CD8-positive, alpha-beta memory T cell (primary cell): Measurements from ENCODE around the gene SPDYE16. TPM values are rescaled to one million over a fixed set of nuclear protein-coding genes. Genes with fewer than 3 reads are reported as not detected.
"Not testable (repeated sequence)": the region's sequence is repeated elsewhere in the genome, so short reads cannot be mapped to it uniquely, and the experiment has no call there.

Source experiments
- CTCF ChIA-PET: fragments of 350-600 bp; sonication (Branson Sonifier 250); formaldehyde crosslinking; loops from one replicate; lab custom pipeline; 2021; ENCODE audit warnings: antibody characterized with exemption; lab: Charles Lee
- POLR2A ChIA-PET: fragments of 350-600 bp; sonication (Branson Sonifier 250); formaldehyde crosslinking; loops from one replicate; lab custom pipeline; 2021; ENCODE audit warnings: antibody characterized with exemption; lab: Charles Lee
- DNase-seq, 5 donors: peaks; one replicate each; pipeline versions ENCODE4 v3.0.0 to v3.0.0-alpha.2; 2020 to 2022; ENCODE audit warnings: mixed read lengths in 1 of 5
- H3K27ac ChIP-seq: one replicate; pipeline ENCODE4 v1.7.0; 2013; ENCODE audit warnings: low read depth, mild to moderate bottlenecking, low read length, moderate library complexity
- H3K27me3 ChIP-seq: 2 replicates; pipeline ENCODE4 v1.7.0; 2013; ENCODE audit warnings: low read length, mild to moderate bottlenecking; ENCODE audit not compliant: insufficient read depth, poor library complexity, severe bottlenecking
- H3K36me3 ChIP-seq: 2 replicates; pipeline ENCODE4 v1.7.0; 2013; ENCODE audit warnings: mild to moderate bottlenecking, low read length, moderate library complexity; ENCODE audit not compliant: insufficient read depth
- H3K4me1 ChIP-seq: 2 replicates; pipeline ENCODE4 v1.7.0; 2013; ENCODE audit warnings: mild to moderate bottlenecking, low read length, moderate library complexity; ENCODE audit not compliant: insufficient read depth
- H3K4me3 ChIP-seq: 2 replicates; pipeline ENCODE4 v1.7.0; 2013; ENCODE audit warnings: mild to moderate bottlenecking, low read length
- H3K9me3 ChIP-seq: 2 replicates; pipeline ENCODE4 v1.7.0; 2013; ENCODE audit warnings: mild to moderate bottlenecking, low read length
- H3K27ac Mint-ChIP-seq, 8 donors: one replicate each; pipeline ENCODE4 v1.8.0; 2020 to 2021; ENCODE audit warnings: mixed read lengths in 8 of 8, mild to moderate bottlenecking in 6 of 8, inconsistent platforms in 3 of 8, moderate library complexity in 3 of 8
- H3K27me3 Mint-ChIP-seq, 2 donors: one replicate each; pipeline ENCODE4 v1.8.0; 2020 to 2021; ENCODE audit warnings: mixed read lengths in 2 of 2, mild to moderate bottlenecking in 1 of 2, moderate library complexity in 1 of 2
- H3K36me3 Mint-ChIP-seq, 3 donors: one replicate each; pipeline ENCODE4 v1.8.0; 2020 to 2021; ENCODE audit warnings: mixed read lengths in 3 of 3, inconsistent platforms in 1 of 3, mild to moderate bottlenecking in 1 of 3
- H3K4me1 Mint-ChIP-seq, 3 donors: one replicate each; pipeline ENCODE4 v1.8.0; 2020 to 2021; ENCODE audit warnings: mixed read lengths in 3 of 3, inconsistent platforms in 1 of 3, mild to moderate bottlenecking in 1 of 3
- H3K4me3 Mint-ChIP-seq, 7 donors: one replicate each; pipeline ENCODE4 v1.8.0; 2020 to 2021; ENCODE audit warnings: mixed read lengths in 7 of 7, mild to moderate bottlenecking in 6 of 7, moderate library complexity in 4 of 7, inconsistent platforms in 2 of 7
- H3K9me3 Mint-ChIP-seq, 5 donors: one replicate each; pipeline ENCODE4 v1.8.0; 2020 to 2022; ENCODE audit warnings: mixed read lengths in 5 of 5, mild to moderate bottlenecking in 3 of 5, moderate library complexity in 2 of 5, inconsistent platforms in 1 of 5
- polyA plus RNA-seq: library from polyadenylated mRNA; unstranded; fragments of 300-500 nt; fragmentation: Illumina TruSeq; gene quantifications from one replicate; pipeline ENCODE4 v1.2.3, GENCODE V29; 2021
- total RNA-seq, 2 experiments: library from RNA; stranded (reverse); gene quantifications; one replicate each; pipeline ENCODE4 v1.2.3, GENCODE V29; 2021

Gene SPDYE16
- total and polyA plus RNA-seq, 3 experiments from 2014 or later, result 0.13 to 0.42 (median 0.20) TPM

DNA sequence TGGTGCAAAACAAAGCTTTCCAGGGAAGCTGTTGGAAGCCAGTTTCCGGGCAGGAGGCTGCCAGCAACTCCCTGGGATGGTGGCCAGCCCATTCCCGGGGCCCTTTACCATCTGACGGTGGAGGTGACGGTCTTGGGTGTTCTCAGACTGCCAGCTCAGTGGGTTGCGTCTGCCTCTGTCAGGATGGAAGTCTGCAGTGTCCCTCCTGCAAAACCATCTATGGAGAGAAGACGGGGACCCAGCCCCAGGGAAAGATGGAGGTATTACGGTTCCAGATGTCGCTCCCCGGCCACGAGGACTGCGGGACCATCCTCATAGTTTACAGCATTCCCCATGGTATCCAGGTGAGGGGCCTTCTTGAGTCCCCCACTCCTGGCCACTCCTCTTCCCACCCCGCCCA, 39.9 kb downstream of the SPDYE16 start:
- H3K27me3 Mint-ChIP-seq, H3K36me3 ChIP-seq, H3K9me3 Mint-ChIP-seq, POLR2A ChIA-PET, H3K4me3 Mint-ChIP-seq, H3K27me3 ChIP-seq, CTCF ChIA-PET, H3K27ac Mint-ChIP-seq, H3K4me3 ChIP-seq, H3K4me1 Mint-ChIP-seq, DNase-seq, H3K4me1 ChIP-seq, H3K27ac ChIP-seq, H3K9me3 ChIP-seq: not testable (repeated sequence)
- peaks cover 0 to 36% (median 3%) of the 10 kb centered on the region in 3 donors for H3K36me3 Mint-ChIP-seq

DNA sequence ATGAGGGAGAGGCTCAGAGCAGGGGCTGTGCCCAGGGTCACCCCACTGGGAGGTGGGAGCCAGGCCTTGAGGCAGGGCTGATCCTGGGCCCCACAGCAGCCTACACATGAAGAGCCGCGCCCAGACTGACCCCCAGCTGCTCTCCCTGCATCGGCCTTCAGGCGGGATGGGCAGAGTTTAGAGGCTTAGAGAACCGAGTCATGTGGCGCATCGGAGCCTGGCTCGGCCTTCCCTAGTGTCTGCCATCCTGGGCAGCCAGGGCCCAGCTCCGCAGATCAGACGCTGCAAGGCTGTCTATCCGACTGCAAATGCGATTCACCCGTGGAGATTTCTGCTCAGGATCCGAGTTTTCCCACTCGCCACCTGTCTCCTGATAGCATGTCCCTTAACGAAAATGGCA, 40.3 kb downstream of the SPDYE16 start:
- H3K4me3 ChIP-seq, DNase-seq, H3K27me3 Mint-ChIP-seq, H3K4me1 ChIP-seq, H3K27me3 ChIP-seq, H3K27ac Mint-ChIP-seq, CTCF ChIA-PET, H3K9me3 ChIP-seq, H3K4me1 Mint-ChIP-seq, H3K36me3 ChIP-seq, H3K27ac ChIP-seq, POLR2A ChIA-PET, H3K4me3 Mint-ChIP-seq, H3K9me3 Mint-ChIP-seq: not testable (repeated sequence)
- peaks cover 0 to 36% (median 3%) of the 10 kb centered on the region in 3 donors for H3K36me3 Mint-ChIP-seq

DNA sequence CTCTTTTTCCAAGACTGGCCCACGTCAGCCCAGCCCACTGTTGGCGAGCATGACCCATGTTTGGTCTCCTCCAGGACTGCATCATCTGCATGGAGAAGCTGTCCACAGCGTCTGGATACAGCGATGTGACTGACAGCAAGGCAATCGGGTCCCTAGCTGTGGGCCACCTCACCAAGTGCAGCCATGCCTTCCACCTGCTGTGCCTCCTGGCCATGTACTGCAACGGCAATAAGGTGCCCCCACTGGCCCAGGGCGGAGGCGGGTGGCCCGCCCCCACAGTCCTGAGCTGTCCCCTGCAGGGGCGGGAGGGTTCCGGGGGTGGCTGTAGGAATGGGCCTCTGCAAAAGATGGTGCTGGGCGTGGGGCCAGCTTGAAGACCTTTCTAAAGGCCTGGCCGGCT, 40.9 kb downstream of the SPDYE16 start:
- H3K27me3 Mint-ChIP-seq, H3K9me3 Mint-ChIP-seq, H3K27ac ChIP-seq, H3K4me1 ChIP-seq, H3K4me3 Mint-ChIP-seq, H3K36me3 ChIP-seq, H3K4me1 Mint-ChIP-seq, H3K27ac Mint-ChIP-seq, H3K27me3 ChIP-seq, H3K9me3 ChIP-seq, CTCF ChIA-PET, H3K4me3 ChIP-seq: not testable (repeated sequence)
- POLR2A ChIA-PET, result interaction anchor here (0.7 kb wide), 1 partner anchor 183 kb away, joined by 4 read pairs; no protein-coding TSS in a partner anchor
- peaks cover 0 to 36% (median 3%) of the 10 kb centered on the region in 3 donors for H3K36me3 Mint-ChIP-seq
- DNase-seq, result peak in 1 of 5 donors; percentile 8

DNA sequence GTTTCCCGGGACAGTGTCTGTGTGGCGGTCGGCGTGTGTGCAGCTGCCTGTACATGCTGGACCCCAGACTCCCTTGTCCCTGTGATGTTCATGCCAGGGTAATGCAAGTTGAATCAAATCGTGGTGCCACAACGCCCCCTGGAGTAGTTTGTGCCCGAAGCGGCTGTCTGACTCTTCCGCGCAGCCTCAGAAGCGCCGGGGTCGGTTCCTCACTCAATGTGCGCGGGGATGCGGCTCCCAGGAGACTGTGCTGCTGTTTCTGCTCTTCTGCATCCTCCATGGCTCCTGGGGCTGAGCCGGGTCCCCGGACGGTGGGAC, 43.2 kb downstream of the SPDYE16 start:
- H3K4me1 ChIP-seq, H3K4me3 ChIP-seq, H3K27ac Mint-ChIP-seq, H3K27ac ChIP-seq, H3K27me3 ChIP-seq, POLR2A ChIA-PET, H3K27me3 Mint-ChIP-seq, H3K9me3 Mint-ChIP-seq, CTCF ChIA-PET, H3K9me3 ChIP-seq, H3K4me1 Mint-ChIP-seq, H3K36me3 ChIP-seq: not testable (repeated sequence)
- DNase-seq, result peak in 2 of 5 donors; percentile 24 to 33
- Mint-ChIP-seq H3K4me3 (peak overlapping the region in 2 of 7 donors; percentile 12 to 15), H3K36me3 (peaks cover 0 to 24% (median 0%) of the 10 kb centered on the region in 3 donors)

DNA sequence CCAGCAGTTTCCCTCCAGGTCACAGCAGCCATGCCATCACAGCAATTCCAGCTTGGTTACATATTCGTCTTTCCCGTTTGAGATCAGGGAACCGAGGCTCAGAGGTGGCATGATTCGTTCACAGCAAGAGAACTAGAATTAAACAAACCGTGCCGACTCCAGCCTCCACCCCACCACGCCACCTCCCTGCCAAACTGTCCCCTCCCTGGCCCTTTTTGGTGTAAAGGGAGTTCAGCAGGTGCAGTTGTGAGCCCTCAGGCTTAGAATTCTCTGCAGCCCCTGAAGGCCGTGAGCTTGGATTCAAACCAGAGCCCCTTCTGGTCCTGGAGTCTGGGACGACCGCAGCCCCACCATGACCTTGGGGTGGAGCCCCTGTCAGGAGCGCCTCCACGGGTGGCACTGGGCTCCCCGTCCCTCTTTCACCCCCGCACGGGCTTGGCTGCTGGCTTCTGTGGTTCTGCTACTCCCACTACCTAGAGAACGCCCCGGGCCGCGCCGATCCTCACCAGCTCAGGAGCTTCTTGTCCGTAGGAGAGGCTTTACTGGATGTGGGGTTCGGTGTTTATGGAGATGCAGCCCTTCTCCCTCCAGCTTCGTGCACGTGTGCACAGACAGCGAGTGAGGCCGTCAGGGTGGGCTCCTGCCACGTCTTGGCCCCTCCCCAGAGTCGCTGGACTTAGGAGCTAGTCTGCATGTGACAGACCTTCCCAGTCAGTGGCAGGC, 43.7 kb downstream of the SPDYE16 start:
- H3K4me3 Mint-ChIP-seq, result peak overlapping the region in 2 of 7 donors; percentile 12 to 15
- CTCF ChIA-PET, H3K9me3 Mint-ChIP-seq, POLR2A ChIA-PET, H3K27me3 Mint-ChIP-seq, H3K27ac ChIP-seq, H3K4me3 ChIP-seq, H3K27me3 ChIP-seq, H3K36me3 ChIP-seq, H3K4me1 ChIP-seq, H3K9me3 ChIP-seq, H3K4me1 Mint-ChIP-seq: not testable (repeated sequence)
- DNase-seq, result peak in 3 of 5 donors; percentile 26 to 37 (median 34)
- peaks cover 0 to 20% (median 0%) of the 10 kb centered on the region in 3 donors for H3K36me3 Mint-ChIP-seq
- peak overlapping the region in 1 of 8 donors; percentile 71 for H3K27ac Mint-ChIP-seq

DNA sequence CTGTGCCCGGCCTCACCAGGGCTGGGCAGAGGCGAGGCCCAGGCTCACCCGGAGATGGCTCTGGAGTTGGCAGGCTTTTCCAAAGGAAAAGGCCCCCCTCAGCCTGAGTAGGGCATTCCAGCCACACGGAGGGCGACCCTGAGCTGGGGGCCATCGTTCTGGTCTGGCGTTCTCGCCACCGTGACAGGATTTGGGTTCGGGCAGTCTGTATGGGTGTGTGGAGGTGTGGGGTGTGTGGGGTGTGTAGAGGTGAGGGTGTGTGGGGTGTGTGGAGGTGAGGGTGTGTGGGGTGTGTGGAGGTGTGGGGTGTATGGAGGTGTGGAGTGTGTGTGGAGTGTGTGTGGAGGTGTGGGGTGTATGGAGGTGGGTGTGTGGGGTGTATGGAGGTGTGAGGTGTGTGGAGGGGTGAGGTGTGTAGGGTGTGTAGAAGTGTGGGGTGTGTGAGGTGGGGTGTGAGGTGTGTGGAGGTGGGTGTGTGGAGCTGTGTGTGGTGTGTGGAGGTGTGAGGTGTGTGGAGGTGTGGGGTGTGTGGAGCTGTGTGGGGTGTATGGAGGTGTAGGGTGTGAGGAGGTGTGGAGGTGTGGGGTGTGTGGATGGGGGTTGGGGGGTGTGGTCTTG, 44.4 kb downstream of the SPDYE16 start:
- H3K4me1 ChIP-seq, CTCF ChIA-PET, H3K4me3 Mint-ChIP-seq, H3K9me3 ChIP-seq, H3K27ac ChIP-seq, H3K4me3 ChIP-seq, H3K36me3 ChIP-seq, H3K4me1 Mint-ChIP-seq, H3K27ac Mint-ChIP-seq, H3K9me3 Mint-ChIP-seq, H3K27me3 ChIP-seq, H3K27me3 Mint-ChIP-seq, DNase-seq, POLR2A ChIA-PET: not testable (repeated sequence)
- peaks cover 0 to 20% (median 0%) of the 10 kb centered on the region in 3 donors for H3K36me3 Mint-ChIP-seq

DNA sequence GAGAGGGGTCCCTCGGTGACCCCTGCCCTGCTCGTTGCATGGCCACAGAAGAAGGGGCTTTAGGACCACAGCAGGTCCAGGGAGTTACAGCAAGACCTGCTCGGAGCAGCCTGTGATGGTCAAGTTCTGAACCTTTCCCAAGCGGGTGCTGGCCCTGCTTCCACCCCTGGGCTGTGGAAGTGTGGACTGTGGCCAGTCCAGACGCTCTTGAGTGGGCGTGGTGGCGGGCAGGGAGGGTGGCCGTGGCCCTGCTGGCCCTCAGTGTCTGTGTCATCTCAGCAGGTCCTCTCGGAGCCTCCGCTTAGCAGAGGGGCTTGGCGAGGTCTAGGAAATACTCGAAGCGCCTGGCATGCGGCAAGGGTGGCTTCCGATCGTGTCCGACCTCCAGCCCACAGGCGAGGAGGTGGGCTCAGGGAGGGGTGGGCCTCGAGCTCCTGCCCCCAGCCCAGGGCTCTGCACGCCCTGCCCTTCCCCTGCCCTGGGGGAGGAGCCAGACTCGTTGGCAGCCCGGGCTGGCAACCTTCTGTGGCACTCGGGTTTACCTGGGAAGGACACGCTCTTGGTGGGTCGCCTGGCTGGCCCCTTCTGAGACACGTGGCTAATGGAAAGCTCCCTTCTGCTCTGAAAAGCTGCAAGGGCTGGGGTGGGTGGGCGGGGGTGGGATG, 45.0 kb downstream of the SPDYE16 start:
- H3K9me3 Mint-ChIP-seq, H3K27ac ChIP-seq, H3K27ac Mint-ChIP-seq, CTCF ChIA-PET, H3K4me1 ChIP-seq, H3K27me3 Mint-ChIP-seq, POLR2A ChIA-PET, H3K4me1 Mint-ChIP-seq, DNase-seq, H3K4me3 ChIP-seq, H3K27me3 ChIP-seq, H3K36me3 ChIP-seq, H3K4me3 Mint-ChIP-seq, H3K9me3 ChIP-seq: not testable (repeated sequence)
- peaks cover 0 to 18% (median 0%) of the 10 kb centered on the region in 3 donors for H3K36me3 Mint-ChIP-seq

DNA sequence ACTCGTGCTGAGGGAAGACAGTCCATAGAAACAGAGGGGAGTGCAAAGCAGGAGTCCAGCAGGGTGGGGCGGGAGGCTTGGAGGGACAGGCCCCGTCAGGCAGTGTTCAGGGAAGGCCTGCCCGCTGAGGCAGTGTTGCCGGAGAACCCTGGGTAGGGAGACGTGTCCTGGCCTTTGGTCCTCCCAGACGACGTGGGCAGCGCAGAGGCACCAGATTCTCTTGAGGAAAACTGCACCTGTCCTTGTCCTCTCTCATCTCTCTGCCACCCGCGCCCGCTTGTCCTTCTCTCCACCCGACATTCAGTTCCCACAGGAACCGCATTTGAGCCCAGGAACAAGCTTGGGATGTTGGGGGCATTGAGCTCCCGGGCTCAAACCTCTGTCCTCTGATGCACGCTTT, 47.4 kb downstream of the SPDYE16 start:
- H3K4me3 Mint-ChIP-seq, H3K4me3 ChIP-seq, CTCF ChIA-PET, H3K27me3 Mint-ChIP-seq, H3K36me3 Mint-ChIP-seq, POLR2A ChIA-PET, H3K9me3 Mint-ChIP-seq, H3K9me3 ChIP-seq, H3K4me1 Mint-ChIP-seq, H3K36me3 ChIP-seq, H3K27me3 ChIP-seq, H3K27ac Mint-ChIP-seq, H3K27ac ChIP-seq, H3K4me1 ChIP-seq: not testable (repeated sequence)
- peak in 1 of 5 donors; percentile 30 for DNase-seq
